ENCODE results near the gene PDE8A. TPM values are rescaled to one million over a fixed set of nuclear protein-coding genes. Genes with fewer than 3 reads are reported as not detected.
A peak's percentile ranks its signal among the peaks of the same experiment; 100 is the strongest.

The PDE8A gene
- total RNA-seq, 1 donor, result 16.8 TPM

GRCh38 chr15:85025516-85026251 is 44.0 kb downstream of the PDE8A start:
- no peak for DNase-seq (ENCODE audit: low read depth)
- TF ChIP-seq, protein P1, sequence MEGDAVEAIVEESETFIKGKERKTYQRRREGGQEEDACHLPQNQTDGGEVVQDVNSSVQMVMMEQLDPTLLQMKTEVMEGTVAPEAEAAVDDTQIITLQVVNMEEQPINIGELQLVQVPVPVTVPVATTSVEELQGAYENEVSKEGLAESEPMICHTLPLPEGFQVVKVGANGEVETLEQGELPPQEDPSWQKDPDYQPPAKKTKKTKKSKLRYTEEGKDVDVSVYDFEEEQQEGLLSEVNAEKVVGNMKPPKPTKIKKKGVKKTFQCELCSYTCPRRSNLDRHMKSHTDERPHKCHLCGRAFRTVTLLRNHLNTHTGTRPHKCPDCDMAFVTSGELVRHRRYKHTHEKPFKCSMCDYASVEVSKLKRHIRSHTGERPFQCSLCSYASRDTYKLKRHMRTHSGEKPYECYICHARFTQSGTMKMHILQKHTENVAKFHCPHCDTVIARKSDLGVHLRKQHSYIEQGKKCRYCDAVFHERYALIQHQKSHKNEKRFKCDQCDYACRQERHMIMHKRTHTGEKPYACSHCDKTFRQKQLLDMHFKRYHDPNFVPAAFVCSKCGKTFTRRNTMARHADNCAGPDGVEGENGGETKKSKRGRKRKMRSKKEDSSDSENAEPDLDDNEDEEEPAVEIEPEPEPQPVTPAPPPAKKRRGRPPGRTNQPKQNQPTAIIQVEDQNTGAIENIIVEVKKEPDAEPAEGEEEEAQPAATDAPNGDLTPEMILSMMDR (IDR thresholded peaks at IDR 0.05; ENCODE audit: insufficient read depth, low read depth, low read length), result no peak
- H3K4me3 ChIP-seq (ENCODE audit: low read depth, low read length), result no peak overlapping the region

GRCh38 chr15:85026304-85027032 is 44.8 kb downstream of the PDE8A start:
- H3K4me3 ChIP-seq (ENCODE audit: low read depth, low read length), result no peak overlapping the region
- peak; percentile 63 for DNase-seq (ENCODE audit: low read depth)
- TF ChIP-seq, protein P1 (IDR thresholded peaks at IDR 0.05; ENCODE audit: insufficient read depth, low read depth, low read length), result no peak

DNA sequence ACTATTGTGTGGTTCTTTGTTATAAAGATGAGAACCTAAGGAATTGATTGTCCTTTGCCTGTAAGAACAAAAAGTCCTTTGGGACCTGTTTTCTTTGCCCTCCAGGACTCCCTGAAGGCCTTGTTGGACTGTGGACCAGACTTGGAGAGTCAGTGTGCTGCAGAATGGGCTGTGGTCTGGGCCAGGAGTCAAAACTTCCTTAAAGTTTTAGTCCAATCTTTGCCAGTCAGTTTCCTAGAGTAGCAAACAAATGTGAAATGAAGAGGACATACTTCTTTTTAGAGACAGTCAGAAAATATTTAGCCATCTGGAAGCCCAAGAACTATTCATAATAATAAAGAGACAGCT is 45.4 kb downstream of the PDE8A start:
- peak; percentile 30 for DNase-seq (ENCODE audit: low read depth)
- TF ChIP-seq, protein P1 (IDR thresholded peaks at IDR 0.05; ENCODE audit: insufficient read depth, low read depth, low read length), result no peak
- no peak overlapping the region for H3K4me3 ChIP-seq (ENCODE audit: low read depth, low read length)

DNA sequence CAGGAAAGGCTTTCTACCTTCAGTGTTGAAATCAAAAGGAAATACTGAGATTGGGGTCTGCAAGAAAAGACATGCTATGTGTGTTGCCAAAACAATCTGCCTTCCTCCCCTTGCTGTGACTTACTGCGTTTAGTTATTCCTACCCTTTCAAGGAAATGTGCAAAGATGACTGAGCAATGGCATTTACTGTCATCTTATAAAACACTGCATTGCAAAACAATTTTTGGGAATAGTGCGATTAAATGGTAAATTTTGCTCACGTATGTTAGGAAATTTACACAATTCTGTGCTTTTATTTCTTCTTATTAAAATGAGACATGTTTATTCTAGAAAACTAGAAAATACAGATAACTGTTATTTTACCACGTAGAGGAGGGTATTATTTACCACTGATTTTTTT is 45.8 kb downstream of the PDE8A start:
- no peak for DNase-seq (ENCODE audit: low read depth)
- TF ChIP-seq, protein P1 (IDR thresholded peaks at IDR 0.05; ENCODE audit: insufficient read depth, low read depth, low read length), result no peak
- no peak overlapping the region for H3K4me3 ChIP-seq (ENCODE audit: low read depth, low read length)

GRCh38 chr15:85028416-85028815 is 46.8 kb downstream of the PDE8A start:
- TF ChIP-seq, protein P1 (IDR thresholded peaks at IDR 0.05; ENCODE audit: insufficient read depth, low read depth, low read length), result no peak
- no peak overlapping the region for H3K4me3 ChIP-seq (ENCODE audit: low read depth, low read length)
- DNase-seq (ENCODE audit: low read depth), result no peak

DNA sequence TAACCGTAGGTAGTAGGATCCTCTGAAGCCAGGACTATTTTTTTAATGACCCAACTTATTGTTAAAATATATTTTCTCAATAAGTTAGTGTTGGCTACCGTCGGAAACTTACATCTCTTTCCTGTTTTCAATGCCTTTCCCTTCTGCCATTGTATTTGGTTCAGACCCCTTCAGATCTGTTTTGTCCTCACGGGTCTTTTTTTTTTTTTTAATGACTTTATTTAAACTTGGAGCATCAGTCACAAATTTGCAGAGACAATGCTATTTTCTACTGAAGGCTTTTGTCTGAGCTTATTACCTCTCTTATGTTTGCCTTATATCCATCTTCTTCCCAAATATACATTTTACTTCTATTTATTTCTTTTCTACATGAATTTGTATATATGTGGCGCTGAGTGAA is 47.6 kb downstream of the PDE8A start:
- DNase-seq (ENCODE audit: low read depth), result no peak
- H3K4me3 ChIP-seq (ENCODE audit: low read depth, low read length), result no peak overlapping the region
- TF ChIP-seq, protein P1 (IDR thresholded peaks at IDR 0.05; ENCODE audit: insufficient read depth, low read depth, low read length), result no peak

Data from fibroblast of villous mesenchyme (primary cell).